Measurements from ENCODE around the gene BMPER. TPM values are rescaled to one million over a fixed set of nuclear protein-coding genes. Genes with fewer than 3 reads are reported as not detected.

BMPER gene
- total RNA-seq, 1 experiment from 2014 or later = not detected

DNA sequence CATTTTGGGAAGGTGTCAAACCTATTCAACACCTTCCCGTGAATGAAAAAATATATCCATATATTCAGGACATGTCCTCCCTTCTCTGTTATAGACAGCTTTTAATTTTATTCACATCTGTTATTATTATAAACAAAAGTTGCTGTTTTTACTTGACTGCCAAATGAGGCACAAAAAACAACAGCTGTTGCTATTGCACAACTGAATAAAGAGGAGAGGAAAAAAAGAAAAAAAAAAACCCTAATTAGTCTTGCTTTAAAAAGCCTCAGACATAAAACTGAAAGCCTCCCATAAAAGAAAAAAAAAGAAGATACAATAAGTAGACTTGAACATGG lies 153.4 kb downstream of the BMPER start:
- Mint-ChIP-seq H3K9me3 (ENCODE audit: unreplicated experiment) (no peaks in the 10 kb centered on the region), H3K4me1 (ENCODE audit: low read depth, unreplicated experiment) (peaks cover 7% of the 10 kb centered on the region), H3K27me3 (ENCODE audit: insufficient read depth, unreplicated experiment) (peaks cover 4% of the 10 kb centered on the region), H3K27ac (ENCODE audit: unreplicated experiment) (no peak overlapping the region), H3K36me3 (ENCODE audit: insufficient read depth, unreplicated experiment) (no peaks in the 10 kb centered on the region), H3K4me3 (ENCODE audit: unreplicated experiment) (no peak overlapping the region)
- Histone ChIP-seq H3K4me3 (ENCODE audit: low read depth, low read length) (no peak overlapping the region), H3K27me3 (replicated peaks; ENCODE audit: control insufficient read depth, insufficient read depth, low read length) (no peaks in the 10 kb centered on the region), H3K36me3 (ENCODE audit: control insufficient read depth, insufficient read depth, low read length) (no peaks in the 10 kb centered on the region), H3K4me1 (no peaks in the 10 kb centered on the region), H3K9me3 (no peaks in the 10 kb centered on the region)
- no TSS peak for BruUV-seq (replicated peaks)
- no peak for DNase-seq
- intact Hi-C loops (cut with micrococcal nuclease; ENCODE audit: unreplicated experiment) = no loop called here
- TF ChIP-seq, protein P1, sequence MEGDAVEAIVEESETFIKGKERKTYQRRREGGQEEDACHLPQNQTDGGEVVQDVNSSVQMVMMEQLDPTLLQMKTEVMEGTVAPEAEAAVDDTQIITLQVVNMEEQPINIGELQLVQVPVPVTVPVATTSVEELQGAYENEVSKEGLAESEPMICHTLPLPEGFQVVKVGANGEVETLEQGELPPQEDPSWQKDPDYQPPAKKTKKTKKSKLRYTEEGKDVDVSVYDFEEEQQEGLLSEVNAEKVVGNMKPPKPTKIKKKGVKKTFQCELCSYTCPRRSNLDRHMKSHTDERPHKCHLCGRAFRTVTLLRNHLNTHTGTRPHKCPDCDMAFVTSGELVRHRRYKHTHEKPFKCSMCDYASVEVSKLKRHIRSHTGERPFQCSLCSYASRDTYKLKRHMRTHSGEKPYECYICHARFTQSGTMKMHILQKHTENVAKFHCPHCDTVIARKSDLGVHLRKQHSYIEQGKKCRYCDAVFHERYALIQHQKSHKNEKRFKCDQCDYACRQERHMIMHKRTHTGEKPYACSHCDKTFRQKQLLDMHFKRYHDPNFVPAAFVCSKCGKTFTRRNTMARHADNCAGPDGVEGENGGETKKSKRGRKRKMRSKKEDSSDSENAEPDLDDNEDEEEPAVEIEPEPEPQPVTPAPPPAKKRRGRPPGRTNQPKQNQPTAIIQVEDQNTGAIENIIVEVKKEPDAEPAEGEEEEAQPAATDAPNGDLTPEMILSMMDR (IDR thresholded peaks at IDR 0.05; ENCODE audit: insufficient read depth in 1 of 2, low read depth in 1 of 2, low read length in 1 of 2, severe bottlenecking in 1 of 2, unreplicated experiment in 1 of 2) = no peak
- CTCF ChIA-PET = no interaction called here
- POLR2A ChIA-PET = no interaction called here

DNA sequence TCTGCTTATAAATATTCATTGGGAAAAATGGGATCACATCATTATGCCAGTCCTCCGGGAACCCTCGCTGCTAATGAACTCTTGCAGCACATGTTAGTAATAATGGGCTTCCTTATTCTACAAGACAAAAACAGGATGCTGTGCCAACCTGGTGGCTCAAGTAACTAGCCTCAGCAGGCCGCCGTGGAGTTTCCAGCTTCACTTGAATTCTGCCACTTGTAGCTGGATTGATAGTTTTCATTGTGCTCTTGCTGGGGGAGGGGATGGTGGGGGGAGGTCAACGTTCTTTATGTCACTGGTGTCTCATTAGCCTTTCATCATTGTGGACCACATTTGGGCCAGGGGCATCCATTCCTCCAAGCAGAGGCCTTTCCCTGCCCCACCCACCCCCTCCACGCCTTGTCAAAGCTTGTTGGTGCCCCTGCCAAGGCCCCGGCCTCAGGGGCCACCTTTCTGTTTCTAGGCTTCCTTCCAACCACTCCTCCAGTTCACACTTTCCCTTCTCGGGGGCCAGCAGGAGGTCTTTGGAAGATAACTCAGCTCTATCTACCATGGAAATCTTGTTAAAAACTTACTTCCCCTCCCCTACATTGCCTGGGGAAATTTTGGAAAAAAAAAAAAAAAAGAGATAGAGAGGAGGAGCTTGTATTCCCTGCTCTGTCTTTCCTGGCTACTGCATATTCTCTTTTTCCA lies 153.9 kb downstream of the BMPER start:
- CTCF ChIA-PET = no interaction called here
- Histone ChIP-seq H3K9me3 (no peaks in the 10 kb centered on the region), H3K4me1 (no peaks in the 10 kb centered on the region), H3K4me3 (ENCODE audit: low read depth, low read length) (no peak overlapping the region), H3K36me3 (ENCODE audit: control insufficient read depth, insufficient read depth, low read length) (no peaks in the 10 kb centered on the region), H3K27me3 (replicated peaks; ENCODE audit: control insufficient read depth, insufficient read depth, low read length) (no peaks in the 10 kb centered on the region)
- POLR2A ChIA-PET = no interaction called here
- H3K9me3 Mint-ChIP-seq (ENCODE audit: unreplicated experiment) = no peaks in the 10 kb centered on the region
- TF ChIP-seq, protein P1 (IDR thresholded peaks at IDR 0.05; ENCODE audit: insufficient read depth in 1 of 2, low read depth in 1 of 2, low read length in 1 of 2, severe bottlenecking in 1 of 2, unreplicated experiment in 1 of 2) = no peak
- no peak overlapping the region for H3K27ac Mint-ChIP-seq (ENCODE audit: unreplicated experiment)
- peaks cover 7% of the 10 kb centered on the region for H3K4me1 Mint-ChIP-seq (ENCODE audit: low read depth, unreplicated experiment)
- H3K36me3 Mint-ChIP-seq (ENCODE audit: insufficient read depth, unreplicated experiment) = no peaks in the 10 kb centered on the region
- BruUV-seq (replicated peaks) = no TSS peak
- no peak for DNase-seq
- peaks cover 4% of the 10 kb centered on the region for H3K27me3 Mint-ChIP-seq (ENCODE audit: insufficient read depth, unreplicated experiment)
- H3K4me3 Mint-ChIP-seq (ENCODE audit: unreplicated experiment) = no peak overlapping the region
- intact Hi-C loops (cut with micrococcal nuclease; ENCODE audit: unreplicated experiment) = no loop called here

DNA sequence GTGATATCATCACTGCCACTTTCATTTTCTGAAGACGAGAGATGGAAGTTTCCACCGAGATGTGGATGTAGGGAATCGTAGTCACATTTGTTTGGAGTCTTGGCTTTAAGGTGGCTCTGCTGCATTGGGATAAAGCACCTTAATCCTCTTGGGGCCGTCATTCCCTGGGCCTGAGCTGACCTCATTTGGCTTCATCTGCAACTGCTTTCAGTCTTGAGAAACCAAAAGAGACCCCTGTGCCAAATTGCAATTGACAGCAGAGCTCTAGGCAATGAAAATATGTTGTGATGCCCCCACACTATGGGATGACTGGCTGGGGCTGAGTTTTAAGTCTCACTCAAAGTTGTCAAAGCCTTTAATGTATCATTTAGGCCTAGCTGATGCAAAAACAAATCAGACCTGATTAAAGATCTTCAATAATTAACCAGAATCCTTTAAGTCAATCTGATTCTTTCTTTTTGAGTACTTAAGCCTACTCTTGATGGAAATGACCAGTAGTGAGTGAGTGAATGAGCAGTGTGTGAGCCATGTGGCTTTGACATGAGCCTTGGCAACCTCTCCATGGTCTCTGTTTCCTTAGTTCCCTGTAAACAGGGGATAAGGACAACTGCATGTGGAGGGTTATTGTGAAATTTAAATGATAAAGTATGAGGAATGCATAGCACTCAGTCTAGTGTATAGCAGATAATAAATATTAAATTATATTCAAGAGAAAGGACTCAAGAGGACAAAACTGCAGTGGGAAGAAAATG lies 155.0 kb downstream of the BMPER start:
- no peaks in the 10 kb centered on the region for H3K9me3 ChIP-seq
- no peak overlapping the region for H3K27ac Mint-ChIP-seq (ENCODE audit: unreplicated experiment)
- peaks cover 4% of the 10 kb centered on the region for H3K27me3 Mint-ChIP-seq (ENCODE audit: insufficient read depth, unreplicated experiment)
- DNase-seq = no peak
- no peaks in the 10 kb centered on the region for H3K9me3 Mint-ChIP-seq (ENCODE audit: unreplicated experiment)
- H3K27me3 ChIP-seq (replicated peaks; ENCODE audit: control insufficient read depth, insufficient read depth, low read length) = no peaks in the 10 kb centered on the region
- no peaks in the 10 kb centered on the region for H3K36me3 ChIP-seq (ENCODE audit: control insufficient read depth, insufficient read depth, low read length)
- BruUV-seq (replicated peaks) = no TSS peak
- no peak overlapping the region for H3K4me3 ChIP-seq (ENCODE audit: low read depth, low read length)
- peaks cover 7% of the 10 kb centered on the region for H3K4me1 Mint-ChIP-seq (ENCODE audit: low read depth, unreplicated experiment)
- no peaks in the 10 kb centered on the region for H3K36me3 Mint-ChIP-seq (ENCODE audit: insufficient read depth, unreplicated experiment)
- intact Hi-C loops (cut with micrococcal nuclease; ENCODE audit: unreplicated experiment) = no loop called here
- TF ChIP-seq, protein P1 (IDR thresholded peaks at IDR 0.05; ENCODE audit: insufficient read depth in 1 of 2, low read depth in 1 of 2, low read length in 1 of 2, severe bottlenecking in 1 of 2, unreplicated experiment in 1 of 2) = no peak
- POLR2A ChIA-PET = no interaction called here
- H3K4me3 Mint-ChIP-seq (ENCODE audit: unreplicated experiment) = no peak overlapping the region
- CTCF ChIA-PET = no interaction called here
- no peaks in the 10 kb centered on the region for H3K4me1 ChIP-seq
